Measurements from ENCODE around the gene TMC1. TPM values are rescaled to one million over a fixed set of nuclear protein-coding genes. Genes with fewer than 3 reads are reported as not detected.

TMC1 gene
- total and polyA plus RNA-seq, 2 of the 13 experiments (the other 11 are each of a cell fraction or from before 2014, with no cell fraction given): 0.02 to 0.03 TPM

GRCh38 chr9:72827950-72828731 lies 306.7 kb downstream of the TMC1 start:
- H3K27ac ChIP-seq (ENCODE audit: extremely low read length, insufficient read depth, low read length): peak overlapping the region; percentile 69
- peak overlapping the region; percentile 93 for H2AFZ ChIP-seq (ENCODE audit: low read length)
- H3K4me3 ChIP-seq (replicated peaks in 1 of 3; ENCODE audit: insufficient read depth in 1 of 3, low read depth in 2 of 3, low read length in 3 of 3): peak overlapping the region in 2 of 3 experiments; percentile 6 to 11; a peak in 1 of 6 replicates
- no TSS peak for BruUV-seq (replicated peaks)
- H3K9me3 ChIP-seq (ENCODE audit: low read length): no peaks in the 10 kb centered on the region
- in situ Hi-C loops (cut with HindIII; ENCODE audit: extremely low pct_ligation_motif_present, low pct_unique_long_range_greater_than_20kb) (loop anchor here (10.0 kb wide), 1 partner anchor 543 kb away; no protein-coding TSS in a partner anchor), intact Hi-C loops (cut with micrococcal nuclease; ENCODE audit: unreplicated experiment) (loop anchor here (10.0 kb wide), 2 partner anchors 473 to 693 kb away; no protein-coding TSS in a partner anchor)
- ATAC-seq (peak; percentile 98), DNase-seq (ENCODE audit: low spot score) (peak; percentile 90), FAIRE-seq (peak; percentile 63)
- no peaks in the 10 kb centered on the region for H3K79me2 ChIP-seq (ENCODE audit: insufficient read depth, low read length)
- peaks cover 41% of the 10 kb centered on the region for H3K4me1 ChIP-seq (ENCODE audit: insufficient read depth, low read length)
- no peaks in the 10 kb centered on the region for H3K36me3 ChIP-seq (replicated peaks in 1 of 2; ENCODE audit: control insufficient read depth in 1 of 2, insufficient read depth in 2 of 2, low read length in 2 of 2)
- WGBS (ENCODE audit: low lambda C conversion rate): 34% methylated on average over 2 of the region's 2 CpGs
- peak overlapping the region; percentile 60 for H3K4me2 ChIP-seq (ENCODE audit: low read depth, low read length)
- CTCF ChIA-PET (ENCODE audit: low intra/inter-chr PET ratio, low total read pairs): no interaction called here
- no peaks in the 10 kb centered on the region for H3K27me3 ChIP-seq (ENCODE audit: control insufficient read depth in 1 of 2, insufficient read depth in 2 of 2, low read length in 2 of 2)
- POLR2A ChIA-PET: no interaction called here
- peak overlapping the region; percentile 53 for H3K9ac ChIP-seq (ENCODE audit: insufficient read depth, low read depth, low read length)
- no peaks in the 10 kb centered on the region for H4K20me1 ChIP-seq (ENCODE audit: insufficient read depth, low read length)
- TF ChIP-seq MAX (IDR thresholded peaks at IDR 0.05) (no peak), ZGPAT (CRISPR knock-in tag; IDR thresholded peaks at IDR 0.05) (peak; percentile 52; the same call in 1 of the 2 replicates), ZNF451 (CRISPR knock-in tag; IDR thresholded peaks at IDR 0.05) (no peak), CC2D1A (CRISPR knock-in tag; IDR thresholded peaks at IDR 0.05) (no peak), HDAC2 (CRISPR knock-in tag; IDR thresholded peaks at IDR 0.05) (0 out of 2 replicates have a peak, but pooled peaks have one; percentile 44), ATF5 (CRISPR knock-in tag; IDR thresholded peaks at IDR 0.05; ENCODE audit: low read depth) (no peak), SETDB1 (CRISPR knock-in tag; IDR thresholded peaks at IDR 0.05; ENCODE audit: borderline replicate concordance) (no peak)
- TF ChIP-seq, protein P1, sequence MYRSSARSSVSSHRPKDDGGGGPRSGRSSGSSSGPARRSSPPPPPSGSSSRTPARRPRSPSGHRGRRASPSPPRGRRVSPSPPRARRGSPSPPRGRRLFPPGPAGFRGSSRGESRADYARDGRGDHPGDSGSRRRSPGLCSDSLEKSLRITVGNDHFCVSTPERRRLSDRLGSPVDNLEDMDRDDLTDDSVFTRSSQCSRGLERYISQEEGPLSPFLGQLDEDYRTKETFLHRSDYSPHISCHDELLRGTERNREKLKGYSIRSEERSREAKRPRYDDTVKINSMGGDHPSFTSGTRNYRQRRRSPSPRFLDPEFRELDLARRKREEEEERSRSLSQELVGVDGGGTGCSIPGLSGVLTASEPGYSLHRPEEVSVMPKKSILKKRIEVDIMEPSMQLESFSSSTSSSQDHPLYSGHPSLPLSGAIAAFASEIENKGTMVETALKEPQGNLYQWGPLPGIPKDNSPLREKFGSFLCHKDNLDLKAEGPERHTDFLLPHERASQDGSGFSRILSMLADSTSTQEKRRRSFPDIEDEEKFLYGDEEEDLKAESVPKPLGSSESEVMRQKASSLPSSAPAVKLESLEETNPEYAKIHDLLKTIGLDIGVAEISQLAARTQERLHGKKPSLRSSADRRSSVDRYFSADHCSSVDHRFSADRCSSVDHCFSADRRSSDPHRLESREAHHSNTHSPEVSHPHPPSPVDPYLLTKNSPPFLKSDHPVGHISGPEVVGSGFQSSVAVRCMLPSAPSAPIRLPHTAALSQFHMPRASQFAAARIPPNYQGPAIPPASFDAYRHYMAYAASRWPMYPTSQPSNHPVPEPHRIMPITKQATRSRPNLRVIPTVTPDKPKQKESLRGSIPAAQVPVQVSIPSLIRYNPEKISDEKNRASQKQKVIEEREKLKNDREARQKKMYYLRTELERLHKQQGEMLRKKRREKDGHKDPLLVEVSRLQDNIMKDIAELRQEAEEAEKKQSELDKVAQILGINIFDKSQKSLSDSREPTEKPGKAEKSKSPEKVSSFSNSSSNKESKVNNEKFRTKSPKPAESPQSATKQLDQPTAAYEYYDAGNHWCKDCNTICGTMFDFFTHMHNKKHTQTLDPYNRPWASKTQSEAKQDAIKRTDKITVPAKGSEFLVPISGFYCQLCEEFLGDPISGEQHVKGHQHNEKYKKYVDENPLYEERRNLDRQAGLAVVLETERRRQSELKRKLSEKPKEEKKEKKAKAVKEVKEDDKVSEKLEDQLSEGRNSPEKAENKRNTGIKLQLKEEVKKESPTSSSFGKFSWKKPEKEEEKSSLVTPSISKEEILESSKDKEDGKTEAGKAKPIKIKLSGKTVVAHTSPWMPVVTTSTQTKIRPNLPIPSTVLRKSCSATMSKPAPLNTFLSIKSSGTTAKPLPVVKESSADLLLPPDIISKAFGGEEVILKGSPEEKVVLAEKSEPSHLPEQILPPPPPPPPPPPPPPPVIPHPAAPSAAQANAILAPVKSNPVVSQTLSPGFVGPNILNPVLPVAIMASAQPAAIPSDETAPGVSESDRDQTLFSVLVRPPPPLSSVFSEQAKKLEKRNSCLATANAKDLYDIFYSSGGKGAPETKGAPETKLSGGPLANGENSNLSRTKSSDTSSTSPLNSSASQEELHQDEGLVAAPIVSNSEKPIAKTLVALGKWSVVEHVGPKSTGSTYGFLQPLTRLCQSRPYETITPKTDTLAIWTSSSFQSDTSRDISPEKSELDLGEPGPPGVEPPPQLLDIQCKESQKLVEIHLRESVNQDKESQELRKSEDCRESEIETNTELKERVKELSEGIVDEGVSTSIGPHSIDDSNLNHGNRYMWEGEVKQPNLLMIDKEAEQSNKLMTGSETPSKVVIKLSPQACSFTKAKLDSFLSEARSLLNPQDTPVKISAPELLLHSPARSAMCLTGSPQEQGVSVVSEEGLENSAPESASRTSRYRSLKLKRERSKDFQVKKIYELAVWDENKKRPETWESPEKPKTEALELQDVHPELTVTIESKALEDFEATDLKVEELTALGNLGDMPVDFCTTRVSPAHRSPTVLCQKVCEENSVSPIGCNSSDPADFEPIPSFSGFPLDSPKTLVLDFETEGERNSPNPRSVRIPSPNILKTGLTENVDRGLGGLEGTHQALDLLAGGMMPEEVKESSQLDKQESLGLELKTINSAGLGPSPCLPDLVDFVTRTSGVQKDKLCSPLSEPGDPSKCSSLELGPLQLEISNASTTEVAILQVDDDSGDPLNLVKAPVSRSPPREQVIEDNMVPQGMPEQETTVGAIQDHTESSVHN (CRISPR knock-in tag; IDR thresholded peaks at IDR 0.05): no peak
- TF ChIP-seq, protein P2, sequence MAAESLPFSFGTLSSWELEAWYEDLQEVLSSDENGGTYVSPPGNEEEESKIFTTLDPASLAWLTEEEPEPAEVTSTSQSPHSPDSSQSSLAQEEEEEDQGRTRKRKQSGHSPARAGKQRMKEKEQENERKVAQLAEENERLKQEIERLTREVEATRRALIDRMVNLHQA (CRISPR knock-in tag; IDR thresholded peaks at IDR 0.05): no peak
- TF ChIP-seq, protein P3, sequence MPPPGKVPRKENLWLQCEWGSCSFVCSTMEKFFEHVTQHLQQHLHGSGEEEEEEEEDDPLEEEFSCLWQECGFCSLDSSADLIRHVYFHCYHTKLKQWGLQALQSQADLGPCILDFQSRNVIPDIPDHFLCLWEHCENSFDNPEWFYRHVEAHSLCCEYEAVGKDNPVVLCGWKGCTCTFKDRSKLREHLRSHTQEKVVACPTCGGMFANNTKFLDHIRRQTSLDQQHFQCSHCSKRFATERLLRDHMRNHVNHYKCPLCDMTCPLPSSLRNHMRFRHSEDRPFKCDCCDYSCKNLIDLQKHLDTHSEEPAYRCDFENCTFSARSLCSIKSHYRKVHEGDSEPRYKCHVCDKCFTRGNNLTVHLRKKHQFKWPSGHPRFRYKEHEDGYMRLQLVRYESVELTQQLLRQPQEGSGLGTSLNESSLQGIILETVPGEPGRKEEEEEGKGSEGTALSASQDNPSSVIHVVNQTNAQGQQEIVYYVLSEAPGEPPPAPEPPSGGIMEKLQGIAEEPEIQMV (CRISPR knock-in tag; IDR thresholded peaks at IDR 0.05; ENCODE audit: low read depth): no peak

Data from HepG2 (cell line).